Ramos (cell line): ENCODE data around the gene BTF3.
"Not testable (repeated sequence)": the region's sequence is repeated elsewhere in the genome, so short reads cannot be mapped to it uniquely, and the experiment has no call there.

Source experiments
- in situ Hi-C: fragments of 300-500 bp; cut with MboI; formaldehyde crosslinking; loops from one replicate; pipeline ENCODE4 v1.14.3; 2022; ENCODE audit warnings: low sequenced_read_pairs; ENCODE audit not compliant: unreplicated experiment

BTF3 gene

DNA sequence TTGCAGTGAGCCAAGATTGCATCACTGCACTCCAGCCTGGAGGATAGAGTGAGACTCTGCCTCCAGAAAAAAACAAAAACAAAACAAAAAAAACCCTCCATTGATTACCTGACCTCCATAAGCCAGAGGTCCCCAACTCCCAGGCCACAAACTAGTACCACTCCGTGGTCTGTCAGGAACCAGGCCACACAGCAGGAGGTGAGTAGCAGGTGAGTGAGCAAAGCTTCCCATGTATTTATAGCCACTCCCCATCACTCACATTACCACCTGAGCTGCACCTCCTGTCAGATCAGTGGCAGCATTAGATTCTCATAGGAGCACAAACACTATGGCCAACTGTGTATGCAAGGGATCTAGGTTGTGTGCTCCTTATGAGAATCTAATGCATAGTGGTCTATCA, 13.7 kb upstream of the BTF3 start:
- in situ Hi-C loops: no loop called here

DNA sequence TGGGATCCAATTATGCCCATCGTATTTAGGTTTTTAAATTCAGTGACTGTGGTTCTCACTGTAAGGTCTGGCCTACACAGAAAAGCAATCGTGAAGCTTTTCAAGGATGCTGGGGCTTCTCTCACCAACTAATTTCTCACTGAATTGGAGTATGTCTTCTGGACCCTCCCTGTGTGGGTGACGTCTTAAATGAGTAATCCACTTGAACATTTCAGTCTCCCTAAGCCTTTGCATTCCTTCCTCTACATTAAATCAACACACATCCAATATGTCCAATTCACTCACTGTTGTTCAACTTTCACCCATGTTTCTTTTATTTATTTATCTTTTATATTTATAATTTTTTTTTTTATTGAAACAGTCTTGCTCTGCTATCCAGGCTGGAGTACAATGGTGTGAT, 12.5 kb upstream of the BTF3 start:
- in situ Hi-C loops: no loop called here

DNA sequence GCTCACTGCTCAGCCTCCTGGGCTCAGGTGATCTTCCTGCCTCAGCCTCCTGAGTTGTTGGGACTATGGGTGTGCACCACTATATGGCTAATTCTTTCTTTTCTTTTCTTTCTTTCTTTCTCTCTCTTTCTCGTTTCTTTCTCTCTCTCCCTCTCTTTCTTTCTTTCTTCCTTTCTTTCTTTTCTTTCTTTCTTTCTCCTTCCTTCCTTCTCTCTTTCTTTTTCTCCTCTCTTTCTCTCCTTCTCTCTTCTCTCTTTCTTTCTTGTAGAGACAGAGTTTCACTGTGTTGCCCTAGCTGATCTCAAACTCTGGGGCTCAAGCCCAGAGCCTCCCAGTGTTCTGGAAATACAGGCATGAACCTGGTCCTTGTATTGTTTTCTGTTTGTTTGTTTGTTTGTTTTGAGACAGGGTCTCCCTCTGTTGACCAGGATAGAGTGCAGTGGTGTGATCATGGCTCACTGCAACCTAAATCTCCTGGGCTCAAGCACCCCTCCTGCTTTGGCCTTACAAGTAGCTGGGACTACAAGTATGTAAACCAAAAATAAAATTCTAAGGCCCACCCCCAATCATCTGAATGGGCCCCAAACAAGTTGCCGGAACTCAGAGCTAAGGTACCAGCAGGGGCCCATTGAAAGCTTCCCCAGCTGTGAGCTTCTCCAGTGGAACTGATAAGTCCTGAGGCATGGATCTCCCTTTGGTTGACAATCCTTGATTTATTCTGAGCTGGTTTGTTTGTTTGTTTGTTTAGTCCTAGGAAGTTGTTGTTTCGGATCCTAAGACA, 11.9 kb upstream of the BTF3 start:
- in situ Hi-C loops: no loop called here

DNA sequence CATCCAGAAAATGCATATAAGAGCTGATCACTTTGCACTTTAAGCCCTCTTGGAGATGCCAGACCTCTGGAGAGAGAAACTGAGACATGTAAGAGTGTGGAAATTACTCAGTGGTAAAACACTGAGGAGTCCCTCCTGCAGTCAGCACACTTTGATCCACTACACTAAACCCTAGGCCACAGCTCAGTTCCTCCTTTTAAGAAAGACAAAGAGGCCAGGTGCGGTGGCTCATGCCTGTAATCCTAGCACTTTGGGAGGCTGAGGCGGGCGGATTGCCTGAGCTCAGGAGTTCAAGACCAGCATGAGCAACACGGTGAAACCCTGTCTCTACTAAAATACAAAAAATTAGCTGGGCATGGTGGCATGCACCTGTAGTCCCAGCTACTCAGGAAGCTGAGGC, 11.0 kb upstream of the BTF3 start:
- in situ Hi-C loops: not testable (repeated sequence)

DNA sequence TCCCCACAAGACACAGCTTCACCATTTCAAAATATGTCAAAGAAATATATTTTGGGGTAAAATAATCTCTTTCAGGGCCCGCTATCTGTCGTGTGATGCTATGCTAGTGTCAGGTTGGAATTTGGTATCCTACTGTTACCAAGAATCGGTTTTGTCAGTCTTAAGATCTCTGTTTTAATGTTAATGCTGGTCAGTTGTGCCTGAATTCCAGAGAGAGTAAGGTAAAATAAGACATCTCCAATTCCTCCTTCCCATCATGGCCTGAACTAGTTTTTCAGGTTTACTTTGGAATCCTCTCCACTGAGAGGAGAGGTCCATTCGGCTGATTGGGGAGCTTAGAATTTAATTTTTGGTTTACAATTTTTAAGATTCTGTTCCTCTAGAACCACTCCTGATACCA, 10.4 kb upstream of the BTF3 start:
- in situ Hi-C loops: no loop called here

DNA sequence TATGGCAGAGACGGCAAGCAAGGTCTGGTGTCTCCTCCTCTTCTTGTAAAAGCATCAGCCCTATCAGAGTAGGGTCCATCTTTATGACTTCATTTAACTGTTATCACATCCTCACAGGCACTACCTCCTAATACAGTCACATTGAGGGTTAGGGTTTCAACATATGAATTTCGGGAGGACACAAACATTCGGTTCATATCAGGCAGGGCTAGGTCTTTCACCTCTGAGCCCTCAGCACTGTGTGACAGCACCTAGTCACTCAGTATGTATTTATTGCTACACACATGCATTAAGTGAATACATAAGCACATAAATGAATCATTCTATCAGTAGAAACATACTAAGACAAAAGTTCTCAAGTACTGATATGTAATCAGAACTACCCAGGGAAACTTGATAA, 9.4 kb upstream of the BTF3 start:
- in situ Hi-C loops: no loop called here

DNA sequence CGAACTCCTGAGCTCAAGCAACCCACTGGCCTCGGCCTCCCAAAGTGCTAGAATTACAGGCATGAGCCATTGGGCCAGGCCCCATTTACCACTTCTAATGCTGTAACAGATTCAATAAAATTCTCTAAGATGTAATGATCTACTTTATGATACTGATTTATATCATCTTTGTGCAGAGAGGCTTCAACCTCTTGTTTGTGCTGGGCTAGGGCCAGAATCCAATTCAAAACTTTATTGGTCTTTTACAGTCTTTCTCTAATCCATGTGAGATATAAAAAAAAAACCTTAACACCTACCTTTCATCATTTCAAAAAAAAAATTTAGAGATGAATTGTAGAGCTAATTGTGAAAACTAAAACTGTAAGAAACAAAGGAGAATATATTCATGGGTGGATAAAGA, 8.2 kb upstream of the BTF3 start:
- in situ Hi-C loops: no loop called here

DNA sequence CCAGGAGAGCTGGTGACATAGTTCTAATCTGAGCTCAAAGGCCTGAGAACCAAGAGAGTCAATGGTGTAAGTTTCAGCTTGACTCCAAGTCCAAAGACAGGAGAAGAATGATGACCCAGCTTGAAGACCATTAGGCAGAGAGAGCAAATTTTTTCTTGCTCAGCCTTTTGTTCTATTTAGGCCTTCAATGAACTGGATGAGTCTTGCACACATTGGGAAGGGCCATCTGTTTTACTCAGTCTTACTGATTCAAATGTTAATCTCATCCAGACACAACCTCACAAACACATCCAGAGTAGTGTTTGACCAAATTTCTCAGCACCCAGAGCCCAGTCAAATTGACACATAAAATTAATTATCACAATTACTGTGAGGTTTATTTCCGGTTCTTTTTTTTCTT, 7.1 kb upstream of the BTF3 start:
- in situ Hi-C loops: no loop called here

DNA sequence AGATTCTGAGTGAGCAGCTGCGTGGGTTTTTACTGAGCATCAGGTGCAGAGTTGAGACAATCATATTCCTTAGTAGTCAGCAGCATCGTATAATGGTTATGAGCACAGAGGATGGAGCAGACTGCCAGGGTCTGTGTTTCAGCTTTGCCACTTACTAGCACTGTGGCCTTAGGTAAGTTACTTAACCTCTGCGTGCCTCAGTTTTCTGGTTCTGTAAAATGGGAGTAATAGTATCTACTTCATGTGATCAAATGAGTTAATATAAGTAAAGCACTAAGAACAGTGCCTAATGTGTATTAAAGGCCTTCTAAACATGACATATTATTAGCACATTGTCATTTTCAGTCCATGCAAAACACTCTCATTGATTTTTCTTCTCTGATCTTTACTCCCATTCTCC, 4.8 kb upstream of the BTF3 start:
- in situ Hi-C loops: no loop called here

DNA sequence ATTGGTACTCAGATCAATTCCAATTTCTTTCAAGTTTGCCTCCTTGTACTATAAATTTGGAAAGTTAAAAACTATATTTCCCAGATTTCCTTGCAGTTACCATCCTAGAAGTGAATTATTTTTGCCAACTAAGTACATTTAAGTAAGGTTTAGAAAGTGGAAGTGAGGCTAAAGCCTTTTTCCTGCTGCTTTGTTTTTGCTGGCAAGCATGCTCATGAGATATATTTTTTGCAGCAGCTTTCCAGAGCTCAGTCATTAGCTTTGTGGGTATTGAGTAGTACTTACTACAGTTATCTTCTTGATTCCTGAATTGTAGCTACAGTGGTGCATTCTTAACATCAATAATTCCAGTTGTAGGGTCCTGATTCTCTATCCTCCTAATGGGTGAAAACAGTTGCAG, 3.5 kb upstream of the BTF3 start:
- in situ Hi-C loops: no loop called here

DNA sequence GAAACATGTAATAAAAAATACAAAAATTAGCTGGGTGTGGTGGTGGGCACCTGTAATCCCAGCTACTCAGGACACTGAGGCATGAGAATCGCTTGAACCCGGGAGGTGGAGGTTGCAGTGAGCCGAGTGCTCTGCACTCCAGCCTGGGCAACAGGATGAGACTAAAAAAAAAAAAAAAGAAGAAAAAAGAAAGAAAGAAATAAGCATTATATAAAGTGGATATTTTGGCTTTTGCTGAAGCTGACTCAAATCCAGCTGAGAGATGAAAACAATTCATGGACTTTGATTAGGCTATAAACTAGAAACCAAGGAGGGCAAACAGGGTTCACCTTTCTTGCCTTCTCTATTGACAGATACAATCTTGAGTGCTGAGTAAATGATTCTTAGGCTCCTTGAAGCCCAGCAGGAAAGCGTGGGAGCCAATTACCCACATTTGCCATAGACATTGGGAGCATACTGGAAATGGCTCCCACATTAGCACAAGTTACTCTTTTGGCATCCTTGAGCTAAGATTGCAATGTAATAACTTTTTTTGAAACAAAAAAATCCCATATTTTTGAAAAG, 2.4 kb upstream of the BTF3 start:
- in situ Hi-C loops: no loop called here

DNA sequence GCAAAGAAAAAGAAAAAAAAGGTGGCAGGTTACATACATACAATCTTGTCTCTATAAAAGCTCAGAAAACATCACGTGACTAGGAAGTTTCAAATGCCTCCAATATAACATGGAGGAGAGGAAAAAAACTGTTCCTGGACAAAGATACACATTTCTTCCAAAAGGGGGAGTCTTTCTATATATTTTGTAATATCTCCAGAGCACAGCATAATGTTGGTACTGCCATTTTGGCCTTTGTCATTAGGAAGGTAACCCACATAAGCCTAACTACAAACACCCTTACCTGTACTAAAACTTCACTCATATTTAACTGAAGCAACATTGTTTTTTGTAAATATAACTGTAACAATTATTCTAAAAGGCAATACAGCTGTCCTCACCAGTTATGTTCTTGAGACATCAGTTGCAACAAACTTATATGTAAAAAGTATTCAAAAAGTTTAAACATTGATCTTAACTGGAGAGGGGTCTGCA, 1.2 kb upstream of the BTF3 start:
- in situ Hi-C loops: no loop called here

DNA sequence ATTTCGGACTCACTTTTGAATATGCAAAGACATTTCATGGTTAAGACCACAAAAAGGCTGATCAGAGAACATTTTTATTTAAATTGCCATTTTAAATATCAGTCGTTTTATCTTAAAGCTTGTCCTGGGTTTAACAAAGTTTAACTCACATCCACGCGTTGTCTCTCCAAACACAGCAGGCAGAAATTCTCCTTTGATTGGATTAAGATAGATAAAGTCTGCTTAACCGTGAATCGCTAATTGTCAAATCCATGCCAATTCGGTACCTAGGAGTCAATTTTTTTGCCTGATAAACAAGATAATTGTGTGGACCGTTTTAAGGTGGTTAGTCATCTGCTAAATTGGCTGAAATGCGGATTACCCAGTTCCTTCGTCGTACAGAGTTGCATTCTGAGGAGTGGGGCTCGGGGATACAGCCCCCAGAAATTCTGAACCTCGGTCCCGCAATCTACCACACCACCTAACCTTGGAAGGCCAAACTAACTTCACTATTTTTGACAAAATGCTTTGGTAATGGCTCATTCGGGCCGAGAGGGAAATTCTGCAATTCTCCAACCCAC, 665 bp upstream of the BTF3 start:
- in situ Hi-C loops: no loop called here

DNA sequence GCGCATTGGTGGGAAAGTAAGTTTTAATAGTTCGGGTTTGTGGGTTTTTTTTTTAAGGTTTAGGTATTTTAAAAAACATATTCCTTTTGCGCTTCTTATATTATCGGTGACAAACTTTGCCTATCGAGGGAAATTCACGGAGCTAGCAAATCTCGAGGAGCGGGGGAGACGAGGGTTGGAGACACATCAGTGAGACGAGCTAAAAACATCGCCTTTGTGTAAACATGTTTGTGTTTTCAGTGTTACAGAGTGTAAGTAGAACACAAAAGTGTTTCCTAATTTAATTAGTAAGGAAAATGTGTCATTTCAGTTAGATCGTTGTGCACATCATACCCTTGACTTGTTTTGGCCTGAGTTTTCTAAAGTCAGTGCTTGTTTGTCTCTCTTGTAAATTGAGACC, 945 bp downstream of the BTF3 start:
- in situ Hi-C loops: no loop called here

DNA sequence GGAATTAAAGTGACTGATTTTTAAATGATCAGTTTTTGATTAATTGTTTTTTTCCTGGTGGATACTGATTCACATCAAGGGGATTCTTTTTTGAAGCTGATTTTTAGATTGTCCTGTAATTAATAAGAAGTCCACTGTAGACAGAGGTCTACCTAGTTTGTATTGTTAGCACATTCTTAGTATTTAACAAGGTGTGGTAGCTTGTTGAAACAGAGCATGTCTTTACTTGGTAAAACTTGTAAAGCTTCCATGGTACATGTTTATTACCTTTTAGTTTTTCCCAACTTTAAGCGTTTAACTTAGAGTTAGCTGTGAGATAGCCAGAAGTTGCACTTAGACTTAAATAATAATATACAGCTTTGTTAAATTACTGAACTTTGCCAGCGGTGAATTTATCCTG, 1.5 kb downstream of the BTF3 start:
- in situ Hi-C loops: no loop called here

DNA sequence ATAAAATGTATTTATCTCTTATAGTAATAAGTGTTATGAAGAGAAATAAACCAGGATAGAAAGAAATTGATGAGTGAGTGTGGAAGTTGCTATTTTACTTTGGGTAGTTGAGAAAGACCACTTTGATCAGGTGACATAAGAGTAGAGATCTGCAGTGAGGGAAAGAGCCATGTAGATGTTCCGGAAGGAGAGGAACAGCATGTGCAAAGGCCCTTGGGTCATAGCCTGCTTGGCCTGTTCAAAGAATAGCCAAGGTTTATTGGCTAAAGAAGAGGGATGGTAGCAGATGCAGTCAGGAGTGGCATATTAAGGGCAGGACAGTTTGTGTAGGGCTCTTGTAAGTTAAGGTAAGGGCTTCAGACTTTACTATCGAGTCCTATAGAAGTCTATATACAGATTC, 3.2 kb downstream of the BTF3 start:
- in situ Hi-C loops: no loop called here

DNA sequence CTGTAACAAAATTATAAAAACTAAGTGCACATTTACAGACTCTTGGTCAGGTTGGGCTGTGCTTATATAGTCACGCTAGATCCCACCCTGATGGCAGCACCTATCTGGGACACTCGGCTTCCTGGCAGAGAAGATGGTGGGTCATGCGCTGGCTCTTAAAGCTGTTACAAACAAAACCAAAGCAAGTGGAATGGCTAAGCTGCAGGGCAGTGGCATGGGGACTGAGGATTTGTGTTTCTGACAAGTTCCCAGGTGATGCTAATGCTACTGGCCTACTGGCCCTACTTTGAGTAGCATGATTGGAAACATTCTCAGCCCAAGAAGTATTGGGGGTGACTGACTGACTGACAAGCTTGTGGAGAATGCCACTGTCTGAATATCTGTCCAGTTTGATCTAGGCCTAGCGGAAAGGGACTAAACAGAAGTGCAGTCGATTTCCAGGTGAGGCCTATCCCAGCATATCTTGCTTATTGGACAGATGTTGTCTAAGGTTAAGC, 8.3 kb downstream of the BTF3 start:
- in situ Hi-C loops: no loop called here

DNA sequence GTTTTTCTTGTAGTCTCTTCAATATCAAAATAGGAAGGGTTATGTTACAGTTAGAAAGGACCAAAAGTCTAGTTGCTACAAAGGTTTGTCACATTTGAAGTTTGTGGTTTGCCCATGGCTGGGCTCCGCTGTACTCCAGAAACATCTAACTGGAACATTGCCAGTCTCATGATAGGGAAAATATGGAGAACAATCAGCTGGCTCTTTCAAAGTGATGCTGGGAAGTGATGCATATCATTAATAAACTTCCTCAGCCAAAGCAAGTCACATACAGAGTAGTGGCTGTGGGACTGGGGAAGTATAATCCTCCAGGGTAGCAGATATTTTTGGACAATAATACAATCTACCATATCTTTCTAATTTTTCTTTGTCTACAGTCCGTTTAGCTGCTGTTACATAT, 8.8 kb downstream of the BTF3 start:
- in situ Hi-C loops: no loop called here

DNA sequence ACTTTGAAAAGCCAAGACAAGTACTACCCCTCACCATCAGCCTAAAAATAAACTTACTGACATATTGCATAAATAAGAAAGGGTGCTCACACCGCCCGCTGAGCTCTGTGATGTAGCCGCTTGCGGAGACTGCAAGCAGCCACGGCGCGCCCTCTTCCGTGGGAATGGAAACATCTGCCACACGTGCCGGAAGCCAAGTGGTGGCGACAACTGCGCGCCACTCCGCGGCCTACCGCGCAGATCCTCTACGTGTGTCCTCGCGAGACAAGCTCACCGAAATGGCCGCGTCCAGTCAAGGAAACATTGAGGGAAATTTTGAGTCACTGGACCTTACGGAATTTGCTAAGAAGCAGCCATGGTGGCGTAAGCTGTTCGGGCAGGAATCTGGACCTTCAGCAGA, 10.3 kb downstream of the BTF3 start:
- in situ Hi-C loops: not testable (repeated sequence)

DNA sequence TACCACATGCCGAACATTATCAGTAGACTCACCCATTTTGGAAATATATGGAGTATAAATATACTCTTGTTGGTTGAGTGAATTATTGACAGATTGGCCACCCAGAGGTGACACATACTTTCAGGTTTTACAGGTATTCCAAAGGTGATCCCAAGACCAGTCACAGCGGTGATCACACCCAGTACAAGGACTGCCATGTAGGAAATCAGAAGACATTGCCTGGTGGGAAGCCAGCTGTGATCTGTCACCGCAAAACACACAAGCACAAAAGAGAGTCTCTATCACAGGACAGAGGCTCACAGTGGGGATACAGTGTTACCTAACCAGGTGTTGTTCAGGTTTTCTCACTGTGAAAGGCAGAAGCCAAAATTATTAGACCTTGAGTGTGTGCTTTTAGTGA, 15.8 kb downstream of the BTF3 start:
- in situ Hi-C loops: no loop called here

DNA sequence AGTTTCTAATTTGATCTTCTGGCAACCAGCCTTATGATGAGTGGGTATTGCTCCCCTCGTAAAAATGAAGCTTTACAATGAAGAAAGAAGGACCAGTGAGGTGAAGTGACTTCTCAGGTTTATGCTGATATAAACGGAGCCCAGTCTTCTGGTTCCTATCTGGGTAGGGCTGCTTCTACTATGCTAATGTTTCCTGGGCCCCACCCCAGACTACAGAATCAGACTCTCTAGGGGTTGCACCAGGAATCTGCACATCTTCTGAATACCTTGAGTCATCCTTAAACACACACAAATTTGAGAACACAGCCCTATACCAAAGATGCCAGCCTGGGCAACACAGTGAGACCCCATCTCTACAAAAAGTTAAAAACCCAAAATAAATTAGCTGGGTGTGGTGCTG, 16.2 kb downstream of the BTF3 start:
- in situ Hi-C loops: no loop called here

DNA sequence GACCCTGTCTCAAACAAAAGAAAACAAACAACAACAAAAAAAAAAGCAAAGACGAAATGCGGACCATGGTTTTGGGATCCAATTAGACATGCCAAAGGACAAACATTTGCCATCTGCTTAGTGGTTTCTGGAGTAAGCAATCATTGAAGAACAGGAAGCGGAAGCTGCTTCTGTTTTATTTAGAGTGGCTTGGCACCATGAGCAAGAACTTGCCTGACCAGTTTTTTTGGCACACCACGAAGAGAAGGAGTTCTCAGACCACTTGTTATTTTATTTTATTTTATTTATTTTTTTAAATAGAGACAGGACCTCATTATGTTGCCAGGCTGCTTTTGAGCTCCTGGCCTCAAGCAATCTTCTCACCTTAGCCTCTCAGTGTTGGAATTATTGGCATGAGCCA, 17.0 kb downstream of the BTF3 start:
- in situ Hi-C loops: no loop called here
